Immature natural killer cell (primary cell): ENCODE measurements around the gene NKX2-1. TPM values are rescaled to one million over a fixed set of nuclear protein-coding genes. Genes with fewer than 3 reads are reported as not detected.

Source experiments
- DNase-seq, 3 donors: peaks; one replicate each; pipeline ENCODE4 v3.0.0; 2022; ENCODE audit warnings: mixed read lengths in 1 of 3
- H3K27ac Mint-ChIP-seq, 6 donors: one replicate each; pipeline ENCODE4 v1.8.0; 2020; ENCODE audit warnings: mixed read lengths in 6 of 6, mild to moderate bottlenecking in 5 of 6, inconsistent platforms in 4 of 6, moderate library complexity in 3 of 6
- H3K27me3 Mint-ChIP-seq, 3 donors: one replicate each; pipeline ENCODE4 v1.8.0; 2020 to 2021; ENCODE audit warnings: low read depth in 3 of 3, mild to moderate bottlenecking in 3 of 3, mixed read lengths in 3 of 3, moderate library complexity in 3 of 3, inconsistent platforms in 1 of 3
- H3K36me3 Mint-ChIP-seq, 3 donors: one replicate each; pipeline ENCODE4 v1.8.0; 2020; ENCODE audit warnings: mixed read lengths in 3 of 3, inconsistent platforms in 2 of 3, mild to moderate bottlenecking in 2 of 3
- H3K4me1 Mint-ChIP-seq, 2 donors: one replicate each; pipeline ENCODE4 v1.8.0; 2020; ENCODE audit warnings: inconsistent platforms in 2 of 2, mild to moderate bottlenecking in 2 of 2, mixed read lengths in 2 of 2, moderate library complexity in 1 of 2
- H3K4me3 Mint-ChIP-seq, 5 donors: one replicate each; pipeline ENCODE4 v1.8.0; 2020; ENCODE audit warnings: mild to moderate bottlenecking in 5 of 5, mixed read lengths in 5 of 5, inconsistent platforms in 3 of 5, moderate library complexity in 3 of 5
- H3K9me3 Mint-ChIP-seq, 6 donors: one replicate each; pipeline ENCODE4 v1.8.0; 2020; ENCODE audit warnings: mild to moderate bottlenecking in 6 of 6, mixed read lengths in 6 of 6, inconsistent platforms in 4 of 6, moderate library complexity in 3 of 6
- polyA plus RNA-seq, 3 donors: library from polyadenylated mRNA; unstranded; fragments of 300-500 nt; fragmentation: Illumina TruSeq; gene quantifications; one replicate each; pipeline ENCODE4 v1.2.3, GENCODE V29; 2021

NKX2-1 gene
- polyA plus RNA-seq, 3 donors from 2014 or later = not detected

DNA sequence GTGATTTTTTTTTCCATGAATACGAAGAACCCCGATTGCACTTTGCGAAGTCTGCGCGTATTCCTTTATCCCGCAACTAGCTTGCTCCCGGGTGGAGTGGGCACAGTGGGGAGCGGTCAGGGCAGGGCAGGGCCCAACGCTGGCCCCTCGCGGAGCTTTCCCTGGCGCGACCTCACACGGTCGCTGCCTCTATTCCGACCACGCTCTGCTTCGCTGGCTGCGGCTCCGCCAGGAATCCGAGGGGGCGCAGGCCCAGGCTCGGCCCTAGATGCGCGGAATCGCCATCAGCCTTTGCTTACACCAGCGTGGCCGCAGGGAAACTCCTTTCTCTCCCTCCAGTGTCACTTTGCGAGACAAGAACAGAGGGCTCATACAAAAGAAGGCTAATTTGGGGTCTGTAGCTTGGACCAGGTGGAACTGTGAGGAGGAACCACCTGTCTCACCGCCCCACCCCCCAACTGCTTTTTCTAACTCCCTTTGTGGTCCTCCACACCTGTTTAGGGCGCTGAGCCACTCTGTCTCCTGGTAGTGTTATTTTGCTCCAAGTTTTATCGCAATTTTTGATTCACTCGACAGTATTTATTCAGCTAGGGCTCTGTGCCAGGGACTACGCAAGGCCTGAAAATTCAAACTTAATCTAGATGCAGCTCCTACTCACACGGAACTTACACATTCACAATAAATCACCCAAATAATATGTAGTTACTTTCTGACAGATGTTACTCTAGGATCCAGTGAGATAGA is 3.1 kb upstream of the NKX2-1 start:
- Mint-ChIP-seq H3K27me3 (peaks cover 14 to 33% (median 26%) of the 10 kb centered on the region in 3 donors), H3K4me1 (peaks cover 0 to 6% of the 10 kb centered on the region in 2 donors), H3K27ac (no peak overlapping the region), H3K36me3 (peaks cover 0 to 4% (median 0%) of the 10 kb centered on the region in 3 donors), H3K4me3 (no peak overlapping the region), H3K9me3 (peaks cover 7 to 26% (median 12%) of the 10 kb centered on the region in 6 donors)
- DNase-seq = no peak

DNA sequence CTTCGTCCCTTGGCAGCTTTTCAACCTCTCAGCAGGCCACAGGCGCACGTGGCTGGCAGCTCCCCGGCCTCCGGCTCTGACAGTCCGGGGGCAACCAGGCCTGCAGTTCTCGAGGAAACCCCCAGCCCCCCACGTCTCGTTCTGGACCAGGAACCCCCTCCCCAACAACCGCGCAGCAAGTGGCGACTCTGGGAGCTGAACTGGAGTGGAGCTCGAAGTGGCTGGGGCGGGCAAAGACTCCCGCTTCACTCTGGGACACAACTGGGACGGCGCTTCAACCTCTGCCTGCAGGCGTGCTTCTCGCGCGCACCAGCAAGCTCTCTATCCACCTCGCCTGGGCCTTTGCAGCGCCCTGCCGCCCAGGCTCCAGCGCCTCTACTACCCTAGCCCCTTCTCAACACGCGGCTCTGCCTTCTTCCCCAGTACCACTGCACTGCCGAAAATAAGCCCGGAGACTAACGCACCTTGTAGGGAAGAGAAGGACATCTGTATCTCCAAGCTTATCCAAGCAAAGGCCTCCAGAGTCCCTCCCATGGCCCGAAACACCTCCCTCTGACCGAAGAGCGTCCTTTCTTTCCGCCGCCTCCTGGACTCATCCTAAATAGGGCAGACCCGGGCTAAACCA is 2.4 kb upstream of the NKX2-1 start:
- Mint-ChIP-seq H3K4me3 (no peak overlapping the region), H3K36me3 (peaks cover 0 to 4% (median 0%) of the 10 kb centered on the region in 3 donors), H3K4me1 (peaks cover 0 to 6% of the 10 kb centered on the region in 2 donors), H3K9me3 (peaks cover 6 to 20% (median 10%) of the 10 kb centered on the region in 6 donors), H3K27ac (no peak overlapping the region), H3K27me3 (peaks cover 14 to 29% (median 26%) of the 10 kb centered on the region in 3 donors)
- no peak for DNase-seq

DNA sequence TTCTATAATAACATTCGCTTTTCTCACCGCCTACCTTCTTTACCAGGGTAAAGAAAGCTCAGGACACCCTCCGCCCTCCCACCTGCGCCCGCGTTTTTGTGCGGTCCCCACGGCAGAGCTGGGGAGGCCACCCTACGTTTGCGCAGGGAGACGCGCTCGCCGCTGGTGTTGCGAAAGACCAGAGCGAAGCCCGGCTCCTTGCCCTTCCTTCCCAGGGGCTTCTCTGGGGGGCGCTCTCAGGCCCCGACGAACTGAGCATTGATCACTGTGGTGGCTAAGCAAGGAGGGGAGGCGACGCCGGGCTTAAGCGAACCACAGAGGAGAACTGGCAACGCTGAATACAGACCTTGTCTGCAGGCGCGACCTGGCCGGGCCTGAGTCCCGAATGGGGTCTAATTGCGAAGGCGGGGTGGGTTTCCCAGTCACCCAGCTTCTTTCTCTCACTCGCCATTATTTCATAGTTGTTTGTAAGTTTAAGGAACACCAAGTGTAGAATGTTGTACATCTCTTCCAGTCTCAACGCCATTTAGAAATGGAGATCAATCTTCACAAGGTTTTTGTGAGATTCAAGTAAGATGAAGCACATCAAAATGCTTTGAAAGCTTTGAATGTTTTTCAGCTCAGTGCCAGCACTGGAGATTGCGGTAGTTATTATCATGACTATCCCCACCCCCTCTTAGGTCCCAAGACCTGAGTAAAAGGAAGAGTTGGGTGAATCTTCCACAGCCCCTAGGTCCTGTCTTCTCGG is 1.7 kb upstream of the NKX2-1 start:
- peaks cover 0 to 17% (median 8%) of the 10 kb centered on the region in 6 donors for H3K9me3 Mint-ChIP-seq
- DNase-seq = no peak
- H3K27me3 Mint-ChIP-seq = peaks cover 16 to 31% (median 24%) of the 10 kb centered on the region in 3 donors
- peak overlapping the region in 1 of 5 donors; percentile 25 for H3K4me3 Mint-ChIP-seq
- no peak overlapping the region for H3K27ac Mint-ChIP-seq
- peaks cover 0 to 6% of the 10 kb centered on the region in 2 donors for H3K4me1 Mint-ChIP-seq
- H3K36me3 Mint-ChIP-seq = peaks cover 0 to 4% (median 0%) of the 10 kb centered on the region in 3 donors

DNA sequence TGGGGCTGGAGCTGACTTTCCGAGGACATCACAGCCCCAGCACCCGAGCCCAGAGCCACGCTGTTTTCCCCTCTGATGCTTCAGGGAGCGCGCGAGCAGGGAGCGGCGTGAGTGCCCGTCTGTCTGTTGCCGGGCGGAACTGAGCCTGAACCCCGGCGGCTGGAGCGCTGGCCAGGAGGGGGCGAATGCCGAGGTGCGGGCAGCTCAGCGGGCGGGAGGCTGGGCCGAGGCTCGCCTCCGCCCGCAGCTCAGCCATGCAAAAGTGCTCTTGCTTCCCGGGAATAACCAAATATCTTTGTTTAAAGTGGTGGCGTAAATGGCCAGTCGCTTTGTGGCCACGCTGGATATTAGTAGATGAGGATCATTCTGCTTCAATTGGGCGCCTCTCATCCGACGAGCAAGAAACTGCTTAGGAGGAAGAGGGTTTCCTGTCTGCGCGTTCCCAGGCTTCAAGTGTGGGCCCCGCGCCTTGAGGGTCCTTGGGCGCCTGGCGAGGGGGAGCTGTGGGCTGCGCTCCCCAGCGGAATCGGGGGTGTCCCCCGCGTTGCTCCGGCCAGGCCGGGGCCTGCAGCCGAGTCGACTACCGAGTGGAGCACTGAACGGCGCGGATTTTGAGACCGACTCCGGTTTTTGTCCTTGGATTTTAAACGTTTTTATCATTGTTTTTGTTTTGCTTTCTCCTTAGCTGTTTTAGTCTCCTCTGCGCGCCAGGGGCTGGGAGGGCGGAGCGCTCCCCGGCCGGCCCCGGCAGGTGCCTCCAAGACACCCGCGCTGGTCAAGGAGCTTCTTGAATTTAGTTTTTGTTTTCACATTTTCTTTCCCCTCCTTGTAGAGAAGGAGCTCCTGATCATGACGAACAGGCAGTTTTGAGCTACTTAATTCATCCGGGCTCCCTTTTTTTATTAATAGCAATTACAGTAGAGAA is 831 bp upstream of the NKX2-1 start:
- no peak for DNase-seq

DNA sequence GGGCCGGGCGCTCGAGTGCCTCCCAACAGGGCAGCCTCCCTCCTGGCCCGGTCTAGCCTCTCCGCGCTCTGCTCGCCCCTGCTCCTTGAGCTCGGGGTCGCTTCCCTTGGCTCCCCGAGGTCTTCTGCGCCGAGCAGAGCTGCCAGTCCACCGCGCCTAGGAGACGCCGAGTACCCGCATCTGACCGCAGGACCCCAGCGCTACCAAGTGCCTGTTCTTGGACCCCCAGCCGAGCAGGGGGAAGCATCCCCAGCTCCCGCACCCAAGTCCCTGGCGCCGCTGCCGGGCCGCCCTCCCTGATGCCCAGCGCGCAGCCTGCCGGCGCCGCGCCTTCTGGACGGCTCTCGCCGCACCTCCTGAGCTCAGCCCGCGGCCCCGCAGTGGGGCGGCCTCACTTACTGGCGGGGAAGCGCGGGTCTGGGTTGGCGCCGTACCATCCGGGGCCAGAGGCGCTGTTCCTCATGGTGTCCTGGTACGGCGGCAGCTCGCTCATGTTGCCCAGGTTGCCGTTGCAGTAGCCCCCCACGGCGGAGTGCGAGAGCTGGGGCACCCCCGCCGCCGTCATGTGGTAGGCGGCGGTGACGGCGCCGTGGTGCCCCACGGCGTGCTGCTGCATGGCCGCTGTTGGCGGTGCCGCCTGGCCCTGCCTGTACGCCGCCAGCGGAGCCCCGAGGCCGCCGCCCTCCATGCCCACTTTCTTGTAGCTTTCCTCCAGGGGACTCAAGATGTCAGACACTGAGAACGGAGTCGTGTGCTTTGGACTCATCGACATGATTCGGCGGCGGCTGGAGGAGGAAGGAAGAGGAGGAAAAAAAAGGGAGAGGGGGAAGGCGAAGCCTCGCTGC is 1.2 kb downstream of the NKX2-1 start:
- H3K36me3 Mint-ChIP-seq = peaks cover 0 to 4% (median 4%) of the 10 kb centered on the region in 3 donors
- peaks cover 4 to 22% (median 8%) of the 10 kb centered on the region in 6 donors for H3K9me3 Mint-ChIP-seq
- H3K4me1 Mint-ChIP-seq = peaks cover 0 to 4% of the 10 kb centered on the region in 2 donors
- DNase-seq = no peak
- peaks cover 23 to 35% (median 34%) of the 10 kb centered on the region in 3 donors for H3K27me3 Mint-ChIP-seq
- H3K4me3 Mint-ChIP-seq = no peak overlapping the region
- H3K27ac Mint-ChIP-seq = no peak overlapping the region

More for the DNA sequence above, 831 bp upstream of the NKX2-1 start:
- peaks cover 0 to 15% (median 9%) of the 10 kb centered on the region in 6 donors for H3K9me3 Mint-ChIP-seq
- peaks cover 19 to 31% (median 30%) of the 10 kb centered on the region in 3 donors for H3K27me3 Mint-ChIP-seq
- peaks cover 0 to 3% (median 0%) of the 10 kb centered on the region in 3 donors for H3K36me3 Mint-ChIP-seq
- peaks cover 0 to 6% of the 10 kb centered on the region in 2 donors for H3K4me1 Mint-ChIP-seq
- no peak overlapping the region for H3K27ac Mint-ChIP-seq
- H3K4me3 Mint-ChIP-seq = no peak overlapping the region

- Mint-ChIP-seq H3K36me3 (peaks cover 0 to 4% (median 4%) of the 10 kb centered on the region in 3 donors), H3K4me1 (peaks cover 0 to 4% of the 10 kb centered on the region in 2 donors), H3K9me3 (peaks cover 2 to 18% (median 8%) of the 10 kb centered on the region in 6 donors), H3K27ac (no peak overlapping the region), H3K27me3 (peaks cover 22 to 37% (median 31%) of the 10 kb centered on the region in 3 donors), H3K4me3 (no peak overlapping the region)
- no peak for DNase-seq
These were observed 1.9 kb downstream of the NKX2-1 start for GRCh38 chr14:36518031-36518585.

- no peak overlapping the region for H3K27ac Mint-ChIP-seq
- peaks cover 0 to 3% of the 10 kb centered on the region in 2 donors for H3K4me1 Mint-ChIP-seq
- peaks cover 0 to 4% (median 4%) of the 10 kb centered on the region in 3 donors for H3K36me3 Mint-ChIP-seq
- H3K9me3 Mint-ChIP-seq = peaks cover 2 to 19% (median 10%) of the 10 kb centered on the region in 6 donors
- no peak overlapping the region for H3K4me3 Mint-ChIP-seq
- DNase-seq = no peak
- peaks cover 25 to 43% (median 29%) of the 10 kb centered on the region in 3 donors for H3K27me3 Mint-ChIP-seq
These were observed 2.6 kb downstream of the NKX2-1 start for GRCh38 chr14:36517242-36518030.

GRCh38 chr14:36516719-36517241 is 3.3 kb downstream of the NKX2-1 start:
- peaks cover 0 to 4% (median 4%) of the 10 kb centered on the region in 3 donors for H3K36me3 Mint-ChIP-seq
- H3K9me3 Mint-ChIP-seq = peaks cover 2 to 26% (median 10%) of the 10 kb centered on the region in 6 donors
- H3K4me1 Mint-ChIP-seq = peaks cover 0 to 3% of the 10 kb centered on the region in 2 donors
- DNase-seq = no peak
- no peak overlapping the region for H3K4me3 Mint-ChIP-seq
- no peak overlapping the region for H3K27ac Mint-ChIP-seq
- H3K27me3 Mint-ChIP-seq = peaks cover 25 to 42% (median 28%) of the 10 kb centered on the region in 3 donors

GRCh38 chr14:36515896-36516718 is 3.9 kb downstream of the NKX2-1 start:
- peaks cover 25 to 41% (median 28%) of the 10 kb centered on the region in 3 donors for H3K27me3 Mint-ChIP-seq
- peak overlapping the region in 1 of 5 donors; percentile 27 for H3K4me3 Mint-ChIP-seq
- no peak overlapping the region for H3K27ac Mint-ChIP-seq

GRCh38 chr14:36515105-36515593 is 4.9 kb downstream of the NKX2-1 start:
- peaks cover 2 to 37% (median 10%) of the 10 kb centered on the region in 6 donors for H3K9me3 Mint-ChIP-seq
- no peak for DNase-seq
- no peak overlapping the region for H3K27ac Mint-ChIP-seq
- H3K36me3 Mint-ChIP-seq = peaks cover 0 to 4% (median 4%) of the 10 kb centered on the region in 3 donors
- H3K4me3 Mint-ChIP-seq = no peak overlapping the region
- peaks cover 32 to 49% (median 32%) of the 10 kb centered on the region in 3 donors for H3K27me3 Mint-ChIP-seq
- H3K4me1 Mint-ChIP-seq = peaks cover 0 to 3% of the 10 kb centered on the region in 2 donors

More at GRCh38 chr14:36515896-36516718, 3.9 kb downstream of the NKX2-1 start:
- Mint-ChIP-seq H3K9me3 (peaks cover 2 to 28% (median 10%) of the 10 kb centered on the region in 6 donors), H3K36me3 (peaks cover 0 to 4% (median 4%) of the 10 kb centered on the region in 3 donors), H3K4me1 (peaks cover 0 to 3% of the 10 kb centered on the region in 2 donors)
- no peak for DNase-seq
